GM18519 (cell line): Measurements from ENCODE around the gene SLC5A2.
"Not testable (repeated sequence)": the region's sequence is repeated elsewhere in the genome, so short reads cannot be mapped to it uniquely, and the experiment has no call there.

Source experiments
- ATAC-seq: cut with Tn5 transposase; IDR thresholded peaks from one replicate; pipeline ENCODE4 v1.9.1; 2021; ENCODE audit warnings: mild to moderate bottlenecking, moderate library complexity; ENCODE audit not compliant: unreplicated experiment, low FRiP score

SLC5A2 gene

DNA sequence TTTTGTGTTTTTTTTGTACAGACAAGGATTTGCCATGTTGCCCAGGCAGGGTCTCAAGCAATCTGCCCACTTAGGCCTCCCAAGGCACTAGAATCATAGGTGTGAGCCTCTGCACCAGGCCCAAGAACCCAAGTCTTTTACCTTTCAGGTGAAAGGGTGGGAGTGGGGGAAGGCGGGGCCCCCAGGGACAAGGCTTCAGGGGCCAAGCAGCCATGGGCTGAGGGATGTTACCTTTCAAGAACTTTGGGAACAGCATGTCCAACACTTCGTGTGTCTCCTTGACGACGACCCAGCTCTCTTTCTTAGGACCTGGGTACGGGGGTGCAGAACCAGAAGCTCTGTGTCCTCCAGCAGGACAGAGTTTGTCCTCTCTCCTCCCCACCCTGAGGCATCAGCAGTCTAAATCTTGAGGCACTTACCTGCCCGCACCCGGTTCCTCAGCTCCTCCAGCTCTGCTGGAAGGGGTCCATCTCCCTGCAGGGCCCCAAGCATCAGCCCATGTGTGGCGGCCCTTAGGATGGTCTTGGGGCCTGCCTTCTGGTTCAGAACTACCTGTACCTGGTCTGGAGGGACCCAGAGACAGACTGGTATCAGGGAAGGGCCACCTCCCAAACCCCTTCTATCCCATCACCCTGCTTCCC is 9.0 kb downstream of the SLC5A2 start:
- no peak for ATAC-seq

- ATAC-seq: no peak
Observed at GRCh38 chr16:31493506-31494125, 10.7 kb downstream of the SLC5A2 start.

DNA sequence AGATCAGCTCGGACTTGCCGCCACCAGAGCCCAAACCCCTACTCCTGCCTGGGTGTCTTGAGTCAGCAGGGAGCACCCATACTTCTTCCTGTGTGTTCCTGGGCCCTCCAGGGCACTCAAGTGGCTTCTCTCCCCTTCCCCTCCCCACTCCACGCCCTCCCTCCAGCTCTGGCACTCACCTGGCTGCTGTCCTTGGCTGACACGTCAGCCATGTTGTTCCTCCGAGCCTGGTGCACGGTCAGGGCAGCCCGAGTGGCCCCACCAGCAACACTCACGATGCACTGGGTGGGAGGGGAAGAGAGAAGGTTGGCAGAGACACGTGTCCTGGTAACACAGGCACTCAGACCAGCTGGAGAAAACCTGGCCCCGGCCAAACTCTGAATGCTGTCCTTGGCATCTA is 13.7 kb downstream of the SLC5A2 start:
- no peak for ATAC-seq

DNA sequence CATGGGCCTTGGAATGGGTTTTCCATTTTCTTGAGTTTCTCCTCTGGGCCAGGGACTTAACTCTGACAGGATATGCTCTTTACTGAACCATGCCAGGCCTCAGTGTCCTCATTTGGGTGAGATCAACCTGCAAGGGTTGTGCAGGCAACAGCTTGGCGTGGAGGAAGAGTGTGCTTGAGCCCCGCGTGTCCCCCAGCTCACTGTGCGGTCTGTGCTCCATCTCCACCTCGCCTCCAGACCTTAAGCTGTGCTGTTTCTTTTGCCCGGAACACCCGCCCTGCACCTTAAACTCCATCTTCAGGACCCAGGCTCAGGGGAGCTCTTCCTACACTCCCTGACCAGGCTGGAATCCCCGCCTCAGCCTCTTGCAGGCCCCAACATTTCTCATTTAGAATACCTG is 15.6 kb downstream of the SLC5A2 start:
- ATAC-seq: no peak

DNA sequence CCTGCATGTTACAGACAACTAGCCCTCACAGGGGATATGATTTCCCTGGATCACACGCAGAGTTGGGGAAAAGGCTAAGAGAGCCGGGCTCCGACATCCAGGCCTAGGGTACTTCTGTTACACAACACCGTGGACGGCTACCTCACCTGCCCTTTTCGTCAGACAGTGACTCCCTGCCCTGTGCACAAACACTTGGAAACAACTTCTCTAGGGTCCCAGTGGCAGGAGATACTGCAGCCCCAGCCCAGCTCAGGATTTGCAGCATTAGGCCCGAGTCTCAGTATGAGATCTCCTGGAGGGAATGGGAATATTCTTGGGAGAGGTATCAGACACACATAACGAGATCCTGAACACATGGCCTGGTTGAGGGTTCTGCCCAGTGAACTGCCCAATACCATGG is 17.0 kb downstream of the SLC5A2 start:
- ATAC-seq: no peak

DNA sequence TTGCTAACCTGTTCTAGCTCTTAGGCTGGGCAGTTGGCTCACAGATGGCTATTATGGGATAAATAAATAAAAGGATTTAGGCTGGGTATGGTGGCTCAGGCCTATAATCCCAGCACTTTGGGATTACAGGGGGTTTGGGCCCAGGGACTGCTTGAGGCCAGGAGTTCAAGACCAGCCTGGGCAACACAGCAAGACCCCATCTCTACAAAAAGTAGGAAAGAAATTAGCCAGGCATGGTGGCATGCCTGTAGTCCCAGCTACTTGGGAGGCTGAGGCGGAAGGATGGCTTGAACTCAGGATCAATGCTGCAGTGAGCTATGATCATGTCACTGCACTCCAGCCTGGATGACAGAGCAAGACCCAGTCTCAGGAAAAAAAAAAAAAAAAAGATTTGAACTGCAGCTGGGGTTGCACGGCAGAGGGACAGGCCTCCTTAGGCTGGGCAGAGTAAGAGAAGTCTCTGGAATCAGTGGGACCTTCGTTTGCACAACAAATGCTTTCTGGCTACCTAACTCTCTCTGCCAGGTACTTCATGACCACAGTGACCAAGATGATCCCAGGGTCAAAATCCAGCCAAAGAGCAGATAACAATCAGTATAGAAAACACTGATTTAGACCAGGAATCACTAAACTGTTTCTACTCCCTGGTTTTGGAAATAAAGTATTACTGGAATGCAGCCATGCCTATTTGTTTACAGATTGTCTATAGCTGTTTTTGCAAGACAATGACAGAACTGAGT is 18.5 kb downstream of the SLC5A2 start:
- no peak for ATAC-seq

DNA sequence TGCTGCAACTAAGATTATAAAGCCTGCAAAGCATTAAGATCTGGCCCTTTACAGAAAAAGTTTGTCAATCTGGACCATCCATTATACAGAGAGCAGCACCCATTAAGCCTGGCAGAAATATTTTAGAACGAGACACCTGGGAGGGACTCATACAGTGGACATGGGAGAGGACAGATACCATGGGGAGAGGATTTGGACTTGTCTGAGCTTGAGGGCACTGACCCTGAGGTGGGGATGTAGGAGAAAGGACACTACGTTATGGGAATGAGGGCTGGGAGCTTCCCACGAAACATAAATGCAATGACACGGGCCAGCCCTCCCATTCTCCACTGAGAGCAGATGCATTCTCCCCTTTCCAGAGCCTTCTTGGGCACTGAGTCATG is 19.0 kb downstream of the SLC5A2 start:
- no peak for ATAC-seq

- ATAC-seq: no peak
Observed at GRCh38 chr16:31502981-31503380, 20.1 kb downstream of the SLC5A2 start.

GRCh38 chr16:31503555-31503954 is 20.6 kb downstream of the SLC5A2 start:
- not testable (repeated sequence) for ATAC-seq

DNA sequence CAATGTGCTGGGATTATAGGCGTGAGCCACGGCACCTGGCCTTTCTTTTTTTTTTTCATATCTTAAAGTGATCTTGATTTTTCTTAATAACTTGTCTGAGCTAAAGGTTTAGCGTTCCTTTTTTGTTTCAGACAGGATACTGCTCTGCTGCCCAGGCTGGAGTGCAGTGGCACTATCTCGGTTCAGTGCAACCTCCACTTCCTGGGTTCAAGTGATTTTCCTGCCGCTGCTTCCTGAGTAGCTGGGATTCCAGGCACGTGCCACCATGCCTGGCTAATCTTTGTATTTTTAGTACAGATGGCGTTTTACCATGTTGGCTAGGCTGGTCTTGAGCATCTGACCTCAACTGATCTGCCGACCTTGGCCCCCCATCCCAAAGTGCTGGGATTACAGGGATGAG is 21.2 kb downstream of the SLC5A2 start:
- ATAC-seq: no peak

DNA sequence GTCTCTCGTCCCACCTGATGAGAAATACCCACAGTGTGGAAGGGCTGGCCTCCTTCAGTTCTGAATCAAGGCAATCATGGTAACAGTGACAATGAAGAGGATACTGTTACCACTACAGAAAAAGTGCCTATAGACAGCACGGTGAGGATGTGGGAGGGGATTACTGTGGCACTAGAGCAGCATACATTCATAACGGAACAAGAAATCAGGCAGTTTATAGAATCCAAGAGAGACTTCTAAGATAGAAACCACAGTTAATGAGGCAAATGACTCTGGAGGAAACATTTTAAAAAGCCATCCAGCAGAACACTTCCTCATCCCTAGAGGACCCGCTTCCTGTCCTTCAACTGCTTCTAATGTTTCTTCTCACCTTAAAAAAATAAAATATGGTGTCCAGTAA is 22.6 kb downstream of the SLC5A2 start:
- peak; percentile 81 for ATAC-seq

GRCh38 chr16:31507617-31507928 is 24.6 kb downstream of the SLC5A2 start:
- ATAC-seq: no peak

- peak; percentile 64 for ATAC-seq
Observed at GRCh38 chr16:31507929-31508705, 25.2 kb downstream of the SLC5A2 start, which contains the start of gene RUSF1. RUSF1 (minus strand) TSS chr16:31508391; CDS start chr16:31508373, 18 bp downstream.

GRCh38 chr16:31508706-31509195 is 25.8 kb downstream of the SLC5A2 start:
- ATAC-seq: no peak

GRCh38 chr16:31513126-31513525 is 30.2 kb downstream of the SLC5A2 start:
- no peak for ATAC-seq

GRCh38 chr16:31513884-31514283 is 31.0 kb downstream of the SLC5A2 start:
- no peak for ATAC-seq

- no peak for ATAC-seq
Observed at GRCh38 chr16:31517800-31518402, 35.0 kb downstream of the SLC5A2 start.

- ATAC-seq: no peak
Observed at GRCh38 chr16:31519759-31520431, 37.0 kb downstream of the SLC5A2 start.

DNA sequence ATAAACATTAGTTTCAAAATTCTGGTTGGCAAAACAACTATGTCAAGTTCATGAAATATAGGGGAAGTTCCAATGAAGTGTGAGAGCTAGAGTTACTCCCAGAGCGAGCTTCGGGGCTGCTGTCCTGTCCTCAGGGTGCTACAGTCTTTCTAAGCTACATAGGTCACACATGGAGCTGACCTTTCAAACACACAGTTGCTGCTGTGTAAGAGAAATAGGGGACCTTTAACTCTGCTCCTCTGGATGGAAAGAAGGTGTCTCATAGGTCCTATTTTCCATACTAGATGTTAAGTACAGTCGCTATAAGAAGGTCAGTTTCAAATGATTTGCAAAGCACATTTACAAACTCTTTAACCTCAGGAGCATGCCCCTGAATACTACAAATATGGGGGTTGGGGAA is 38.4 kb downstream of the SLC5A2 start:
- ATAC-seq: no peak

- no peak for ATAC-seq
Observed at GRCh38 chr16:31522071-31522470, 39.1 kb downstream of the SLC5A2 start.
